GM21515 (cell line): ENCODE results near the gene C3orf22.

Source experiments
- ATAC-seq: cut with Tn5 transposase; IDR thresholded peaks from one replicate; pipeline ENCODE4 v1.9.1; 2021; ENCODE audit not compliant: unreplicated experiment

C3orf22 gene

DNA sequence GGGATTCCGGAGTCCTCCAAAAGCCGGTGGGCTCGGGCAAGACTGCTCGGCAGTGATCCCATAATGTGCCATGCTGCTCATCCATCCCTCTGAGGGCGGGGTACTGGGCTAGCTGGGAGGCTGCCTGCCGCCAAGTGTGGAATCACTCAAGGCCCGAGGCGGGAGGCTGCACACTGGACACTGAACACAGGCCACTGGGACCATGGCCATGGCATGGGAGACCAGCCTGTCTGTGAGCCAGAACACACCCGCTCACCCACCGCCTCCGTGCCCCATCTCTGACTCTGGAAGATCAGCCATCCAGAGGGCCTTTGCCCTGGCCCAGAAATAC, 1.4 kb downstream of the C3orf22 start:
- ATAC-seq, result no peak

DNA sequence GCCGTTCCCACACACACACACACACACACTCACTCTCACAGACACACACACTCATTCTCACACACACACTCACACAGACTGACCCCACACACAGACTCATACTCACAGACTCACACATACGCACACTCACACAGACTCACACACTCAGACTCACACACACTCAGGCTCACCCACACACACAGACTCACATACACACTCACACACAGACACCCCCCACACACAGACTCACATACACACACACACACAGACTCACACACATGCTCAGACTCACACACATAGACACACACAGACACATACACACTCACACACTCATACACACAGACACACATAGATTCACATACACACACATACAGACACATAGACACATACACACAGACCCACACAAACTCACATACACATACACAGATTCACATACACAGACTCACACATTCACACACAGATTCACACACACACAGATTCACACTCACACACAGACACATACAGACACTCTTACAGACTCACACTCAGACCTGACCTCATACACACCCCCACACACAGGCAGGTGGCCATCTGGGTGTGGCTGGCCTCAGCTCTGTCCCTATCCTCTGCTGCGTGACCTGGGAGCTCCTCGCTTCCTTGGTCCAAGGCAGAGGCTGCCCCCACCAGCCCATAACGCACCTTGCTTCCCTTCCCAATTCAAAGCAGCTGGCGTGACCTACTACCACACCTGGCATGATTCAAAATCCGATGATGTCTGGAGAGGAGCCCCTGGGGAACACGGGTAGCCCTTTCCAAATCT, 1.9 kb downstream of the C3orf22 start:
- no peak for ATAC-seq

DNA sequence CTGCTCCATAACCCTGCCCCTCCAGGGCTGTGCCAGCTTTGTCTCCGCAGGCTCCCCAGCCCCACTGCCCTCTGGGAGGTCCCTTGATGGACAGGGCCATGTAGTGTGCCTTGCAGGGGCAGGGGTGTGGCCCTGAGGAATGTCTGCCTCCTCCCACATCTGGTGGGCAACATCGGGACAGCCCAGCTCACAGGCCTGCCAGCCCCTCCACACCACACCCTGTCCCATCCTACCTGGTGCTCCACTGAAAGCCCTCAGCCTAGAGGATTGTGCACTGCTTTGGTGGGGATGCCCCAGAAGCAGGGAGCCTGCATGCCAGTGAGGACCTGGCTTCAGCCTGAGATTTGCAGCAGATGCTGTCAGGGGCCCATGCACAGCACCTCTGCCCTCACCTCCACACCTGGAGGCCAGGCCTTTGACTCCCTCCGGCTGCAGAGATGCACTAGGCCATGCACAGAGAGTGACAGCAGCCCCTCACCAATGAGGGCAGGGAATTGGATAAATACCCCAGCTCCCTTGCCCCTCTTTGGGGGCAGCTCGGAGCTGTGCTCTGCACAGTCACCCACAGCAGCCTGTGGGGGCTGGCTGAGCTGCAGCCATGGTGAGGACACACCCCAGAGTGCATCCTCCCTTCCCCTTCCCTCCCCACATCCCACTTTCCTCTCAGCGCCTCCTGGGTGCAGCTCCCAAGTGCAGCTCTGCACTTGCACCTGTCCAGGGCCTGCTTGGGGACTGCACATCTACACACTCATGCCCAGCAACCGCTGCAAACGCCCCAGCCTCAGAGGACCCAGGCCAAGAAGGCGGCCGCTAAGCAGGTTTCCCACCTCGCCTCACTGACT, 2.7 kb downstream of the C3orf22 start:
- ATAC-seq, result no peak

DNA sequence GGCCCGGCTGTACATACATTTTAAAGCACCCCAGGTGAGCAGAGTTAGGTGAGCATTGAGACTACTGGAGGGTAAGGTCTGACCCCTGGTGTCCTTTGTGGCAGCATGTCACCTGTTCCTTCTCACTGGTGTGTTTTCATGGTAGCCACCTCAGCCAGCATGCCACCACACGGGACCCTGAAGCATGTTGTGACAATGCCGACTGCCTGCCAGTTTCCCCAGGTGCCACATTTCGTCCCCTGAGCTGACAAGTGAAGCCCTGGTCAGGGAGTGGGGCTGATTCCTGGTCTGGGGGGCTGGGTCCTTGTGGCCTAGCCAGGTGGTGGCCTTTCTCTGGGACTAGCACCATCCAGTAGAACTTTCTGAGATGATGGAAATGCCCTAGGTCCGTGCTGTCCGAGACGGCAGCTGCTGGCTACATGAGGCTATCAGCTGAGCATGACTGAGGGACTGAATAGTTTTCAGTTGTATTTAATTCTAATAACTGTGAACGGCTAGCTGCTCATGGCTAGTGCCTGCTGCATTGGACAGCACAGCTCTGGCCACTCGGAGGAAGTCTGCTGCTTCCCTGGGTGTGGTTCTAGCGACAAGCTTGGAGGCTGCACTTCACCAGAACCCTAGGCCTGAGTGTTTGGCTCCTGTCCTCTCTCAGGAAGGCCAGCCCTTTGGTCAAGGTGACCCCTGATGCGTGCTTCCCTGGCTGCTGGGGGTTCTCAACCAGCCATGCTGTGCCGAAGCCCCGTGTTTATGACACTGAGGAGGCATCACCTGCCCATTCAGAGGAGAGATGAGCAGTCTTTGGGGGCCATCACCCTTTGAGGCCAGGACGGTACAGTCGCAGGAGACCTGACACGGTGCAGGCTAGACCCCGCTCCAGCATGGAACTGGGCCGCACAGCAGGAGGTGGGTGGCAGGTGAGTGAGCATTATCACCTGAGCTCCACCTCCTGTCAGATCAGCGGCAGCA, 3.9 kb downstream of the C3orf22 start:
- ATAC-seq, result no peak

DNA sequence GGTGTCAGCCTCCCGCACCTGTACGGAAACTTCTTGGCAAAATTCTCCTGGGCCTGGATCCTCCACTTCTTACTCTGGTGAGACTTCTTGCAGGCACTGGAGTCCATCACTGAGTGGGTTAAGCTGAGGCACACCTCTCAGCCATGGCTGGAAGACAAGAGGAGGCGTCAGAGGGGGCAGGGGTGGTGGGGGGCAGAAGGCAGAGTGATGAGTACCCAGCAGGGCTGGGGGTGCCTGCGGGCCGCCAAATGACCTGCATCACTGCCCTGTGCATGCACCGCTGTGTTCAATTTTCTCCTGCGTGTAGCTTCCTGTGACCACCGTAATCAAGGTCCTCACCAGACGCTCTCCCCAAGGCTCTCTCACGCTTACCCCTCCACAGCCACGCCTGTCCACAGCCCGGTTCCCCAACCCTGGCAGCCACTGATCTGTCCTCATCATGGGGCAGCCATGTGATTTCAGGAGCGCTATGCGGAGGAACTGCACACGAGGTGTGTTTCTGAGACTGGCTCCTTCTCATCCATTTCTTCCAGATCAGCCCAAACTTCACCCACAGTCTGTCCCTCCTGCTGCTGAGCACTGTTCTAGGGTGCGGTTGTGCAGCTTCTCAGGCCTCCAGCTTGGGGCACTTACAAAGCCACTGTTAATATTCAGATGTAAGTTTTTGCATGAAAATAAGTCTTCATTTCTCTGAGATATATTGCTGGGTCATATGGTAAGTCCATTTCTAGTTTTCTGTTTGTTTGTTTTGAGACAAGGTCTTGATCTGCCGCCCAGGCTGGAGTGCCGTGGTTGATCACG, 5.2 kb downstream of the C3orf22 start:
- ATAC-seq, result no peak

DNA sequence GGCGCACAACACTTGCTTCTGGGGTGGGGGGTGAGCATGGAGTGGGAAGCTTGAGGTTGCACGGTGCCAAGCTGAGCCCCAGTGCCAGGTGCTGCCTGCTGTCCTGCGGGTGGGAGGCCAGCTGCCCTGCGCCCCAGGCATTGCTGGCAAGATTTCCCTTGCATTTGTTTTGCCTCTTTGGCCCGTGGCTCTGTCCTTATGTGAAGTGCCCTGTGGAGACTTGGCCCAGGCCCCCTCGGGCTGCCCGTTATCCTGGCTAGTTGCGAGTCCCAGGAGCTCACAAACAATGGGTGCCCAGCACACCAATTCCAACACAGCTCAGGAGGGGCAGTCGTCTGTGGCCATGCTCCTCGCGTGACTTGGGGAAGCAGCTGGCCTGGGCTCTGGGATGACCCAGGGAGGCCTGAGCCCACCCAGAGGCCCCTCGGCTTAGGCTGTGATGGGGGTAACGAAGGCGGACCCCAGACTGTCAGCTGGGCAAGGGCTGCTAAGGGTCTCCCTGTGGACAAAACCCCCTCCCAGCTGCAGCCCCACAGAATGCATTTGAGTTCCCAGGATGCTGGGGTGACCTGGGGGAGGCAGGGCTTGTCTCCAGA, 5.9 kb downstream of the C3orf22 start:
- ATAC-seq, result no peak

DNA sequence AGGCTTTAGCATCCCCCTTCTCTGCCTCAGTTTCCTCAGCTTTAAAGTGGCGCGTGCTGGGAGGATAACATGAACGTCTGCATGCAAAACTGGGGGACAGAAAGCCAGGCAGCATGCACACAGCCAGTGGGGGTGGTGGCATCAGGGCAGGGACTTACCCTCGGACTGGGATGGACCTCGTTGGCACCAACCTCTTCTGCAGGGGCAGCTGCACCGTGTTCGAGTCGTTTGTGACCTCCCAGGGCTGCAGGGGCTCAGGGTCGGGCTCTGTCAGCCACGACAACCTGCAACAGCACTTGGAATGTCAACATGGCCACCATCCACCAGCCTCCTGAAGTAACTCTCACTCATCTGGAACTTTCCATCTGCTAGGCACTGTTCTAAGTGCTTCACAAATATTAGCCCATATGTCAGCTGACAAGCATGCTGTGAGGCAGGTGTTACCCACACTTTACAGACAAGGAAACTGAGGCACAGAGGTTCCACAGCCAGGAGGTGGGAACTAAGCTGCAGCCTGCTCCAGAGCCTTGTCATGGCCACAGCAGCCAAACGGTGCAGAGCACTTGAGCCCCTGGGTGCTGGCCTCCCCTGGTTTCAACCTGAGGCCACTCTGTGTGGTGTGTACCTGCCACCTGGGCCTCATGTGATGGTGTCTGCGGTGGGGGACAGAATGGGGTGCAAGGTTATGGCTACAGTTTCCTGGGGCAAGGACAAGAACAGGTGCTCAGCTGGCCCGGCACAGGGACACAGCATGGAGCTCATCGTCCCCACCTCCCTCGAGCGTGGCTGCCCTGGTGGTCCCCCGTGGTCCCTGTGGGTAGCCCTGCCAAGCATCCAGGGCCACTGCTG, 6.7 kb downstream of the C3orf22 start:
- no peak for ATAC-seq

DNA sequence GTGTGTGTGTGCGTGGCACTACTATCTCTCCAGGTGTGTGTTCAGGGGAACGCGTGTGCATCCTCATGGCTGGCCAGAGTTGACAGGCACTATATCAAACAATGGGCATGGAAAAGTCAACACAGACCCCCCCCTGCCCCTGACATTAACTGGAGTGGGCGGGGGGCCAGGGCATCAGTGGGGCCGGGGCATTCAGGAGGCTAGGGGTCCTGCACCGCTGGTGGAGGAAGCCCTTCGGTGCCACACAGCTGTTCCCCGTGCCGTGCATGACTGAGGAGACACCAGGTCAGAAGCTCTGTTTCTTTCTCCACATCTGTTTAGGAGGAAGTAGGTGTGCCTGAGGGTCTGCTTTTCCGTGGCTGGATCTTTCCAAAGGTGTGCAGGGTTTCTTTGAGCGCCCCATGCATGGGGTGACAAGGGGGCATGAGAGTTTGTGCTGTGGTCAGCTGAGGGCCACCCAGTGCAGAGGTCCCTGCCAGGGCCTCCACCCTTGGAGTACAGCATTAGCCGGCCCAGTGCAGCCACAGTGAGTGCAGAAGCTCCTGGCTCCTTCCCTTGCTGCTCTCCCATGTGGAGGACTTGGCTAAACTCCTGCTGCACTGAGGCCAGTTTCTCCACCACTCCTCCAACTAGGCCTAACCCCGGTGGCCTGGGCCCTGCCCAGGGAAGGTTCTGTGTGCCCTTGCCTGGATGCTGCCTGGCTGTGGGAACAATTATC, 7.5 kb downstream of the C3orf22 start:
- ATAC-seq, result no peak

DNA sequence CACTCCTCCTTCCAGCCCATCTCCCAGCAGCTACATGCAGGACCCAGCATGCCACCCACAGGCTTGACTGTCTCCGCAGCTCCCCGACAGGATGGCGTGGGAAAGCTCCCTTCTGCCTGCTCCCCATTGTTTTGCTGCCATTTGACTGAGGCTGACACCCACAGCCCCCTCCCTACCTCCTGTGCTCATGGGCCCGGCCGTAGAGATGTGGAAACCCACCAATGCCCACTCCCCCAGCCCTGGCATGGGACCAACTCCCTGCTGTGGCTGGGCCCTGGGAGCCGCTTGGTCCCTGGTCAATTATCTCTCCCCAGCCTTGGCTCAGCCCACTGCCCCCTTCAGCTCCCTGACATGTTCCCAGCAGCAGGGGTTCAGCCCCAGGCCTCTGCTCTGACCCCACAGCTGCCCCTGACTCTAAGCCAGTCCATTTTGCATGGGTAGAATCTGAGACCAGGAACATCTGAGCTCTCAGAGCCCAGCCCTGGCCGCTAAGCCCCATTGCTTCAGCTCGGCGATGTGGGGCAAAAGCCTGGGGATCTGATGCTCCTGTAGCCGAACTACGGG, 8.2 kb downstream of the C3orf22 start:
- no peak for ATAC-seq

DNA sequence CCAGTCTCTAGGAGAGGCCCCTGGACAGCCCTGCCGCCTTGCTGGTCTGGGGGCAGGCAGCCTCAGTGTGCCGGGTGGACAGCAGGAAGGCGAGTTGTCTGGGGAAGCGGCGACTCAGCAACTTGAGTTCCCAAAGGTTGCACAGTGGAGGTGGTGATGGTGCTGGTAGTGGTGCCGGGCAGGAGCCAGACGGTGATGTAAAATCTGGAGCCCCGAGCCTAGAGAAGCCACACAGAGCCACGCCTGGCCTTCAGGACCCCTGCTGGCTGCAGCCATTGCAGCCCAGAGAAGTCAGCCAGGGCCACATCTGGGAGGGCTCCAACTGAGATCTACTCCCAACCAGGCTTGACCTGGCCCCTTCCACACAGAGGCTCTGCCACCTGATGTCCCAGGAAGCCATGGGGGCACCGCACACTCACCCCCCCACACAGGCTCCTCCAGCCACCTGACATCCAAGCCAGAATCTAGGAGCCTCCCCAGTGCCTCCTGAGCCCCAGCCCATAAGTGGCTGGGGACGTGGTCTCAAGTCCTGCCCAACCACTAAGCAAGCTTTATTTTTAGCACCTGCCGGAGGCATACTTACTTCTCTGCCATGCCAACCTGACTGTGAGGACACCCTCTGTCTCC, 8.8 kb downstream of the C3orf22 start:
- no peak for ATAC-seq

DNA sequence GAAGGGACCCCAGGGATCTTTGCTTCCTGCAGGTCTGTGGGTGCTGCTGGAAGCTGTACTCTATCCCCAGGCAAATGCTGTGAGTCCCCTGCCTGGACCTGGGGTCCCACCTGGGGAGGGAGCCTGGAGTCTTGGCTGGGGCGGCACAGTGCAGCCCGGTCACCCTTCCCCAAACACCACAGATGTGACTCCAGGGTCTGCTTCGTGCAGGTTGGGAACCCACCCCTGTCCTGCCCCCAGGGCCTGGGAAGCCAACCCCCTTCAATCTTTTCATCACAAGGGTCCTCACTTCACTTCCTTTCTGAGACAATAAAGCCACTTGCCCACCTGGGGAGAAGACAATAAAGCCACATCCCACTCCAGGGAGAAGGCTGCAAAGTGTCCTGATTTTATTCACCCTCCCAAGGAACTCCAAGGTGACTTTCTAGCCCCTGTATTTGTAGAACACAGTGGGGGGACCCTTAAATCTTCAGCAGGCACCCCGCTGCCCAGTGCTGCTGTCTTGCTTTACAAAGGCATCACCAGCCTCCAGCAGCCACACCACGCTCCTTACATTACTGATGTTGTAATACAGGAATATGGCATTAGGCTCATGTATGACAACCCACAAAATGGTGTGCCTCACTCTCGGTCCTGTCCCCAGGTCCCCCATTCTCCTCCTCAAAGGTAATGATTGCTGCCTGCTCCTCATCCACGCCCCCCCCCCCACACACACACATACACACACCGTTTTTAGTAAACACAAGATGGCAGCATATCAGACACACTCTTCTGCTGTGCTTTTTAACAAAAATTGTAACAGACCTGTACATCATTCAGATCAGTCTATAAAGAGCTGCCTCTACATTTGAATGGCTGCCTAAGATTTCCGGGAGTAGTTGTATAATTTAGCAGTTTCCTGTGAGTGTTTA, 9.9 kb downstream of the C3orf22 start:
- ATAC-seq, result no peak

DNA sequence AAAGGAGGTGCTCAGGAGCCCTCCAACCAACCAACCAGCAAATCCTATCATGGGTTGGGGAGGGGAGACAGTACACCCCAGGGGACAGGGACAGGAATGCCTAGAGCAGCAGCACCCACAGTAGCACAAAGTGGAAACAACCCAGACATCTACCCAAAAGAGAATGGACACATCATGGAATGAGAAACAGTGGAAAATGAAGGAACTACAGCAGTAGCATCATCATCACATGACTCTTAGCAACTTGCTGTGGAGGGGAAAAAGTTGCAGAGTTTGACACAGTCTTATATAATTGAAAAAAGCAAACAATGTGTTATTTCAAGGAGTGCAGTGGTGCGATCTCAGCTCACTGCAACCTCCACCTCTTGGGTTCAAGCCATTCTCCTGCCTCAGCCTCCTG, 11.0 kb downstream of the C3orf22 start:
- no peak for ATAC-seq

DNA sequence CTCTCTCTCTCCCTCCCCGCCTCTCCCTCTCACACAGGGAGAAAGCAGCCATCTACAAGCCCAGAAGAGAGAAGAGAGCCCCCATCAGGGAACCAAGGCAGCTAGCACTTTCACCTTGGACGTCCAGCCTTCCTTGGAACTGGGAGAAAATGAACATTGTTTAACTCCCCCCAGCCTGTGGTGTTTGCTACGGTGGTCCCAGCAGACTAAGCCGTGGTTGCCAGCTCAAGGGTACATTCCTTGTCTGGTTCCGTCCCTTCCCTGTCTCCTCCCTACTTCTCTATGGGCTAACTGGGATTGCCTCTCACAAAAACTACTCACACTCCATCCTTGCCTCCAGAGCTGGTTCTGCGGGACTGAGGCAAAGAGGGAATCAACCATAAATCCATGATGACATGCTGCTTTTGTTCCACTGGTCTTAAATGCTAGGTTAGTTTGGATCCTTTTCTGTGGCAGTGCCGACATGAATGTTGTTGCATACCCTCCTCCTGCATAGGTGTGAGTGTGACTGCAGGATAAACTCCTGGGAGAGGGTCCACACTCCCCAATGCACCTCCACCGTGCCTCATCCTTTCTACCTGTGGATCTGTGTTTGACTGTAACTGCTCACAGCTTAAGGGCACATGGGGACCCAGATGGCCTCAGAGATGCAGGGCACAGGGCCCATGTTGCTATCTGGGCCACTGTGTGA, 12.0 kb downstream of the C3orf22 start:
- ATAC-seq, result no peak

DNA sequence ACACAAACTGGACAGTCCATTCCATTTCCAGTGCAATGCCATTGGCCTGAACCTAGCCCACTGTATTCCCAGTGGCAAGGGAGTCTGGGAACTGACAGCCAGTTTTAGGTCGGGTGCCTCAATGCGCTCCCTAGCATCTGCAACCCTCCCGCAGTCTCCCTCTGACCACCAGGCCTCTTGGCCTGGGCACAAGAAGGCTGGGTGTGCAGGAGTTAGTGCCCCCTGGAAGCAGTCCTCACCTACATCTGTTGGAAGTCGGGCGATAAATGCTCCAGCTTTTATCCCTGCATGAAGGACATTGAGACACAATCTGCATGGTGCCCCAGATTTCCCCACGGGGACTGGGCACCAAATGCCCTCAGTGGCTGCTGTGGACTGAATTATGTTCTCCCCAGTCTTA, 12.7 kb downstream of the C3orf22 start:
- no peak for ATAC-seq

DNA sequence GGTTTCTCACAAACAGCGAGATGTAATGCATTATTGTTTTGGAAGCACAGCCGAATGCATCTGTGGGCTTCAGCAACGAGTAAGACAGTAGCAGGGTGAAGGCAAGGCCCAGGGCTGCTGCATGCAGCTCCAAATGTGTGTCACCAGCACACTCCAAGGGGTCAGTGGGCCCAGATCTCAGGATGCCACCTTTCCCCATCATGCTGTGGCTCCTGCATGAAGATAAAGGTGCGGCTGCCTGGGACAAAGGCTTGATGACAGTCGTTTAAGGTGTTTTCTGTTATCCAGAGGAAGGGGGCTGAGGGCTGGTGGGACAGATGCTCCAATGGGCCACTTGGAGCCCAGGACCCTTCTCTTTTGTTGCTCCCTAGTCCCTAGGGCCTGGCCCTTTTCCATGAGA, 13.2 kb downstream of the C3orf22 start:
- ATAC-seq, result no peak

DNA sequence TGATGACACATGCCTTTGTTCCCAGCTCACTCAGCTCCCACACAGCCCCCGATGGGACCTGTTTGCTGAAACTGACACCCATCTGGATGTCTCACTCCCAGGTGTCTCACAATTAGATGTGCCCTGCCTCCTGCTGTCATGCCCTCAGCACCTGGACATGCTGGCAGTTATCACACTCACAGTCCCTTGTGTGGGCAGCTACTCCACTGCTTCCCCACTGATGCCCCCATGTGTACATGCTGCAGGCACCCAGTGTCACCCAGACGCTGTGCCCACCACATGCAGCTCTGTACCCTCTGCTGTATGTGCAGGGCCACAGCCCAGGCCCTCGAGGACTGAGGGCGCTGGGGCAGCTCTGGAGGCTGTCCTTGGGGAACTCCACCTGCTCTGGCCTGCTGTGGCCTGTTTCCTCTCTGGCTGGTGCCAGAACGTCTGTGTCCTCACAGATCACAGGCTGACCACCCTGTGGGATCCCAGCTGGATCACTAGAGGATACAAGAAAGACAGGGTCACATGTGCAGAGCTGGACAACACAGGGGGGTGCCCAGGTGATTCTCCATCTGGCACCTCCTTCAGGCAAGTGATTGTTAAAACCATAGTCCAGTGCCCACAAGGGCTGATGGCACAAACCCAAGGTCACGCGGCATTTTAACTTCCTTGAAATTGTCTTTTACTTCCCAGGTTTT, 14.0 kb downstream of the C3orf22 start:
- ATAC-seq, result no peak
